HL-60/S4 treated with phorbol 12-myristate 13-acetate at 8.2 ng/mL for 4 days and 3 days (cell line): ENCODE data around the gene HSD17B13.
"Not testable (repeated sequence)": the region's sequence is repeated elsewhere in the genome, so short reads cannot be mapped to it uniquely, and the experiment has no call there.

Source experiments
- in situ Hi-C: fragments of 300-500 bp; cut with MboI; formaldehyde crosslinking; loops from 2 replicates; pipeline ENCODE4 v1.15.0; 2022; ENCODE audit warnings: low sequenced_read_pairs

Gene HSD17B13

DNA sequence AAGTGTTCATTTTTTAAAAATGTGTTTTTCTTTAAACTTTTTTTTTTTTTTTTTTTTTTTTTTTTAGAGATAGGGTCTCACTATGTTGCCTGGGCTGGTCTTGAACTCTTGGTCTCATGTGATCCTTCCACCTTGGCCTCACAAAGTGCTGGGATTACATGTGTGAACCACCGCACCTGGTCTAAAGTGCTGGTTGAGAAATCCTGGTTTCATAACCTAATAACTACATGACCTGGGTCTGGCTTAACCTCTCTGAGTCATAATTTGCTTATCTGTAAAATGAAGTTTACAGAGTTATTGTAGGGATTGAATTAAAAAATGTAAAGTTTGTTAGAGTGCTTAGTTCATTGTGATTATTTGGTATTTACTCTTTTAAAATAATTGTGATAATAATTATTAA lies 5.2 kb downstream of the HSD17B13 start:
- in situ Hi-C loops = no loop called here

DNA sequence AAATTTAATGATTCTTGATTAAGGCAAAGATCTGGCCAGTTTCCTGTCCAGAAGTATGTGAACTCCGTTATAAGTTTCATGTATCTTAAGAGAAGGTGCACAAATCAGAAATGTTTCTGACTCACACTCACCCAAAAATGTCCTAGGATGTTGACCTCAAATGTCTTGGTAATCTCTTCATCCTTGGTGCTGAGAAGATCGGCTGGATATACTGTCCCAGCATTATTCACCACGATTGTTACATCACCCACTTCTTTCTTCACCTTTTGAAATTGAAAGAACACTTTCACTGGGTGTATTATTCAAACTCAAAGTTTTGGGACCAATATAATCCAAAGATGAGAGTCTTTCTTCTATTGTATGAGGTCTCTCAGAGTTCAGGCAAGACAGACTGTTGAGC lies 5.7 kb downstream of the HSD17B13 start:
- in situ Hi-C loops = no loop called here

DNA sequence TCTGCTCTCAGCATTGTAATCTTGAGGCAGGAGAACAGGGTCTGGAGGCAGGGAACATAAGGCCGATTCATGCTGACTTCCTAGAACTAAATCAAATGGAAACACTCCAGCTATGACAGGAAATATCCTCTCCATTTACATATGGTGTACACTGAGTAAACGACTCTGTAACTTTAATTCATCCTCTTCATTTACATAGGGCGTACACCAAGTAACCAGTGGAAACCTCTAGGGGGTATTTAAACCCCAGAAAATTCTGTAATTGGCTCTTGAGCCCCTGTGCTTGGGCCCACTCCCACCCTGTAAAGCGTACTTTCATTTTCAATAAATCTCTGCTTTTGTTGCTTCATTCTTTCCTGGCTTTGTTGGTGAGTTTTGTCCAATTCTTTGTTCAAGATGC lies 7.7 kb downstream of the HSD17B13 start:
- in situ Hi-C loops = not testable (repeated sequence)

DNA sequence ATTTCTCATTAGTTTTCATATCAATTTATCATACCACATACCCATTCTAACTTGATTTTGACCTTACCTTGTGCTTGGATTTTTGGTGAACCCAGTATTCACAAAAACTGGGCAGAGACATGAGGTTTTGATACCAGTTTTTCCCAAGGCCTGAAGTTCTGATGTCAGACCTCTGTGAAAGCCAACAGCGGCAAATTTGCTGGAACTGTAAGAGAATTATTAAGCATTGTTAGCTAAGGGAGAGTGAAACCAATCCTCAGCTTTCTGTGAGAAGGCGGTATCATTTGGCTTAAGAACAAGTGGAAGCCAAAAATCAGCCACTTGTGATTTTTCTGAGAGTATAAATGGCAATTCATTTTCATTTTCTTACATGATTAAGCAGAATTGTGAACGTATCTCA lies 8.9 kb downstream of the HSD17B13 start:
- in situ Hi-C loops = no loop called here

DNA sequence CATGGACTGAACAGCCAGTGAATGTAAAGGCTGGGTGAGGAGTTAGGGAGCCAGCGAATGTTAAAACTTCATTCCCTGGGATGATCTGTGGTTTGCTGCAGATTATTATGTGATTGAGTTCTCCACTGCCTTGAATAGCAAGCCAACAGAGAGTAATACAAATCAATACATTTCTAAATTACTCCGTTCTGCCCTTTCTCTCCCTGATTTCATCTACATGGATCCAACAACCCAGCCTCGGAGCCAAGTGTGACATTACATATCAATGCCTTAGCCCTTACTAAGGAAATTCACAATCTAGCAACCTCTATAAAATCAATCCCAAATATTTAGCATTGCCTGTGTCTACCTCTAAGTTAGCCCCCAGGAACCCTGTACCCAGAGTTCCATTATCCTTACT lies 11.0 kb downstream of the HSD17B13 start:
- in situ Hi-C loops = no loop called here

DNA sequence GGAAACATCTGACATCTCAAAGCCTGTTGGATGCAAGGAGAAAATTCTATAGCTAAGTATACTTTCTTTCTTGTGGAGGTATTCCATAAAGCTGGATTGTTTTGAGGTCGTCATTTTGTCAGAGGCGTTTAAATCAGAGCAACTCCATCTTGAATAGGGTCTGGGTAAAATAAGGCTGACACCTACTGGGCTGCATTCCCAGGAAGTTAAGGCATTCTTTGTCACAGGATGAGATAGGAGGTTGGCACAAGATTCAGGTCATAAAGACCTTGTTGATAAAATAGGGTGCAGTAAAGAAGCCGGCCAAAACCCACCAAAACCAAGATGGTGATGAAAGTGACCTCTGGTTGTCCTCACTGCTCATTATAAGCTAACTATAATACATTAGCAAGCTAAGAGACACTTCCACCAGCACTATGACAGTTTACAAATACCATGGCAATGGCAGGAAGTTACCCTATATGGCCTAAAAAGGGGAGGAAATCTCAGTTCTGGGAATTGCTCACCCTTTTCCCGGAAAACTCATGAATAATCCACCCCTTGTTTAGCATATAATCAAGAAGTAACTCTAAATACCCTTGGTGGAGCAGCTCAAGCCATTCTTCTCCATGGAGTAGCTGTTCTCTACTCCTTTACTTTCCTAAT lies 11.9 kb downstream of the HSD17B13 start:
- in situ Hi-C loops = no loop called here

DNA sequence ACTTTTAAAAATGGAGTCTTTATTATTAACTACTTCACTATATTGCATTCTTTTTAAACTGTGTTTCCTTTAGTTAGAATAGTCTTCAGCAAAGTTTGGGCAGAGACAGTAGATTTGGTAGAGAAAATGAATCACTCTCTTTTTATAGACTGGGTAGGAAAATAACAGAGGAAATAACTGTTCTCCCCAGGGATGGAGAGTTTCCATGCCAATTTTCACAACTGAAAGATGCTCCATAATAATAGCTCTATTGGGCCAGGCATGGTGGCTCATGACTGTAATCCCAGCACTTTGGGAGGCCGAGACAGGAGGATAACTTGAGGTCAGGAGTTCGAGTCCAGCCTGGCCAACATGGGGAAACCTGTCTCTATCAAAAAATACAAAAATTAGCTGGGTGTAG lies 13.1 kb downstream of the HSD17B13 start:
- in situ Hi-C loops = no loop called here

DNA sequence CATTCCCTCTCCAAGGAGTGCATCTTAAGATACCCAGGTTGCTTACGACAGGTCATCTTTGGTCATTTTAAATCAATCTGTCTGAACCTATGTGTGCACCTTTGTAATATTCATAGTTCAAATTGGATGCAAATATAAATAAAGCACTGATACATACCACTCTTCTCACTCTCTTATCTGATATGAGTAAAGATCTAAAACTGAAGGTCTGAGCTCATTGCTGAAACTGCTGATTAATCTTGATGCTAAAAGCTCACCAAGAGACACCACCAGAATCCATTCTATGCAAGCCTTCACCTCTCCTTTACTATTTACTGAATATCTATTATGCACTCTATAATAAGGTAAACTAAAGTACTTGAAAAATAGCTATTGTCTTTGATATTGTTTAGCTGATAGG lies 16.6 kb downstream of the HSD17B13 start:
- in situ Hi-C loops = no loop called here

DNA sequence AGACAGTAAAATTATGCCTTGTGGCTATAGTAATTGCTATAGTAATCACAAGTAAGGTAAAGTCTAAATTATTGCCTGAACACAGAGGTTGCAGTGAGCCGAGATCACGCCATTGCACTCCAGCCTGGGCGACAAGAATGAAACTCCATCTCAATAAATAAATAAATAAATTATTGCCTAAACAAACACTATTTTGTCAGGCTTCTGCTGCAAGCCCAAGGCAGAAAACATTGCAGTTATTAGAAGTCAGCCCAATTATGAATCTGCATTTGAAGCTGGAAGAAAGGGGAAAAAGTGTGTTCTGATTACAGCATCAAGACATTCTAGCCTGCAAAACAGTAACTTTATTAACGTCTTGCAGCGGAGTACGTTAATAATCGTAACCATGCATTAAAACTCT lies 17.1 kb downstream of the HSD17B13 start:
- in situ Hi-C loops = no loop called here

DNA sequence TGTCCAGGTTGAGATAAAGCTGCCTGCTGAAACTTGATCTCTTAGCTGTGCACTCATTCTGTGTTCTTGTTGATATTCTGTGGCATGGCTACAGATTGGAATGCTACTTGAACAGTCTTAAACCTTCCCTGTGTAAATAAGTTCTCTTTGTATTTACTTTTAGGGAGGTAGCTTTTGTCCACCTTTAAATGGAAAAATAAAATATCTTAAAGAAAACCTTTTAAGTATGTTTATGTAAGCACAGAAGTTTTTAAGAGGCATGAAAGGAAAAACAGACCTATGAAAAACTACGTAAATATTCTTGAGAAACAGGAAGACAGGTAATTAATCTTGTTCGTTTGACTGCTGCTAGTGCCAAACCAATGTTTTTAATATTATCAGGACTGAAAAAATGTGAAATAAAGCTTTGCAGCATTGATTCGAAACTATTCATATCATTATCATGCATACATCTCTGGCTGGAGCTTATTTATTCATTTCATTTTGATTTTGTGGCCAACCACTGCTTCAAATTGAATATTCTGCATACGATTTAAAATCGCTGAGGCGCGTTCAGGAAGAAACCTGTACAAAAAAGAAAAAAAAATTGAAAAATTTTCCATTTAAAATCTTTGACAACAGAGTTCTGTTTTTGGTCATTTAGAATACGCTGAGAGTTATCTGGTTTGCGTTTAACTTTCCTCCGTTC lies 17.8 kb downstream of the HSD17B13 start:
- in situ Hi-C loops = no loop called here

DNA sequence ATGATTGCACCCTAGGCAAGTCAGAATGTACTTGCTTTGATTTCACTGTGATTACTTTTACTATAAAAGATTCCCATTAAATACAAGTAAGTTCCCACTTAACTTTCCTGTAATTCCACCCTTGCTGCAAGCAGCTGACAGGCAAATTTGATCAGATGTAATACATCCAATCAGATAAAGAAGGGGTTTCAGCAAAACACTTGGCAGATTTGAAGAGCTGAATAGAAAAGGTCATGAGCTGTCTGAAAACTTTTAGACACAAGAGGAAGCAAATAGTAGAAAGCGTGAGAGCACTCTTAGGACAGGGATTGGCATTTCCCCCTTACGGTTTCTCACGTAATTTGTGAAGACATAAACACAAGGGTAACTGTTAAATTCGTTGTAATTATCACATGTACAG lies 22.8 kb downstream of the HSD17B13 start:
- in situ Hi-C loops = no loop called here

DNA sequence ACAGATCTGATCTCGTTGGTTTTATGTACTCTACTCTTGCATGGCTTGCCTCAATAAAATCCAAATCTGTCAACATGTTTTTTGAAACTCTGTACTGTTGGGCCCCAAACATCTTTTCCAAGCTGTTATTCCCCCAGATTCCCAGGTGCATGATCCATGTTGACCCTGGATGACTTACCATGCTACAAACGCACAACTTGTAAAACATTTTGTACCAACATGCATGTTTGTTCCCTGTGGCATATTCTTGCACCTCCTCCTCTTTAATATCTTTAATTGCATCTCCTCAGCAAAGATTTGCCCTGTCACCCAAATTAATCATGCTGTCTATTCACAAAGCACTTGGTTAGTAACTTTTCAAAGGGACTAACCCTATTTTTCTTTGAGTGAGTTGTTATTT lies 24.3 kb downstream of the HSD17B13 start:
- in situ Hi-C loops = no loop called here

DNA sequence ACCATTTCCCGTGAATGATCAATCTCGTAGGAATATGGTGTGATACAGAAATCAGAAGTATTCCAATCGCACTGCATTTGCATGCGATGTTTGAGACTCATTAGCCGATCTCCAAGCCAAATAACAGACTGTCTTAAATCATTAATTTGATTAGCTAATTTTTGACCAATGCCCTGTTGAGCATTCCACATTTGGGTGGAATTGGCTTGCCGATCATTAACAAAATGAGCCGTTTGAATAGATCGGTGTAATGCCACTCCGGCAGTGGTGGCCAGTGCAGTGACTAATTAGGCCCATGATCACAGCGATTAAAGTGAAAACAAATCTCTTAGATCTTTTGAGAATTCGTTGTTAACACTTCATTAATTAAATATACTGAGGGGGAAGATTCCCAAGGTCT lies 27.8 kb downstream of the HSD17B13 start:
- in situ Hi-C loops = not testable (repeated sequence)

DNA sequence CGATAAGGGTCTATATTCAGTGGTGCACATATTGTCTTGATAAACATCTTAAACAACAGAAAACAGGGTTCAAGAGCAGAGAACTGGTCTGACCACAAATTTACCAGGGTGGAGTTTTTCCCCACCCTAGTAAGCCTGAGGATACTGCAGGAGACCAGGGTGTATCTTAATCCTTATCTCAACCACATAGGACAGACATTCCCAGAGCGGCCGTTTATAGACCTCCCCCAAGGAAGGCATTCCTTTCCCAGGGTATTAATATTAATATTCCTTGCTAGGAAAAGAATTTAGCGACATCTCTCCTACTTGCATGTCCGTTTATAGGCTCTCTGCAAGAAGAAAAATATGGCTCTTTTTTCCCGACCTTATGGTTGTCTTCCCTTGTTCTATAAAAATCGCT lies 28.8 kb downstream of the HSD17B13 start:
- in situ Hi-C loops = not testable (repeated sequence)

DNA sequence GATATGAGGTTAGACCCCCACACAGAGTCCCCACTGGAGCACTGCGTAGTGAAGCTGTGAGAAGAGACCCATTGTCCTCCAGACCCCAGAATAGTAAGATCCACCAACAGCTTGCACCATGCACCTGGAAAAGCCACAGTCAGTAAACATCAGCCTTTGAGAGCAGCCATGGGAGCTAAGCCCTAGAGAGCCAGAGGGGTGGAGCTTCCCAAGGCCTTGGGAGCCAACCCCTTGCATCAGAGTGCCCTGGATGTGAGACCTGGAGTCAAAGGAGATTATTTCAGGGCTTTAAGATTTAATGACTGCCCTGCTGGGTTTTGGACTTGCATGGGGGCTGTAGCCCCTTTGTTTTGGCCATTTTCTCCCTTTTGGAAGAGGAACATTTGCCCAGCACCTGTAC lies 35.7 kb downstream of the HSD17B13 start:
- in situ Hi-C loops = no loop called here

DNA sequence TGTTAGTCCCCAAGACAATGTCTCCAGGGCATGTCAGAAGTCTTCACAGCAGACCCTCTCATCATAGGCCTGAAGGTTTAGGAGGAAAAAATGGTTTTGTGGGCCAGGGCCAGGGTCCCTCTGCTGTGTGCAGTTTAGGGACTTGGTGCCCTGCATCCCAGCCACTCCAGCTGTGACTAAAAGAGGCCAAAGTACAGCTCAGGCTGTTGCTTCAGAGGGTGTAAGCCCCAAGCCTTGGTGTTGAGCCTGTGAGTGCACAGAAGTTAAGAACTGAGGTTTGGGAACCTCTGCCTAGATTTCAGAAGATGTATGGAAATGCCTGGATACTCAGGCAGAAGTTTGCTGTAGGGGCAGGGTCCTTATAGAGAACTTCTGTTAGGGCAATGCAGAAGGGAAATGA lies 38.4 kb downstream of the HSD17B13 start:
- in situ Hi-C loops = not testable (repeated sequence)

DNA sequence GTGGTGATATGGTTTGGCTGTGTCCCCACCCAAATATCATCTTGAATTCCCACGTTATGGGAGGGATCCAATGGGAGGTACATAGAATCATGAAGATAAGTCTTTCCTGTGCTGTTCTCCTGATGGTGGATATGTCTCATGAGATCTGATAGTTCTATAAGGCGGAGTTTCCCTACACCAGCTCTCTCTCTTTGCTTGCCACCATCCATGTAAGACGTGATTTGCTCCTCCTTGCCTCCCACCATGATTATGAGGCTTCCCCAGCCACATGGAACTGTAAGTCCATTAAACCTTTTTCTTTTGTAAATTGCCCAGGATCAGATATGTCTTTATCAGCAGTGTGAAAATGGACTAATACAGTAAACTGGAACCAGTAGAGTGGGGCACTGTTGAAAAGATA lies 39.5 kb downstream of the HSD17B13 start:
- in situ Hi-C loops = no loop called here

DNA sequence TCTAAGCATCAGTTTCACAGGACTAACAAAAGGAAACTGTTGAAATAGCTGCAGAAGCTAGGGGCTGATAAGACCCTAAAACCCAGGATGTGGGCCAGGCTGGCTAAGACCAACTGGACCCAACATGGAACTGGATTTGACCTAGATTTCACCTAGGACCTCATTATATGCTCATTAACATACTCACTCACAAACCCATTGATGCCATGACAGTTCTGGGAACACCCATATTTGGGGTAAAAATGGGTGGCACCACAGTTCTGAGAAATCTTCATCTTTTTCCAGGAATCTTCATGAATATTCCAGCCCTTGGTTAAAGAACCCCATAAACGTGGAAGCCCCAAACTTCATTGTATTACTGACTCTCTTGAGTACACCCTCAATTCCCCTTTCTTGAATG lies 41.1 kb downstream of the HSD17B13 start:
- in situ Hi-C loops = no loop called here

DNA sequence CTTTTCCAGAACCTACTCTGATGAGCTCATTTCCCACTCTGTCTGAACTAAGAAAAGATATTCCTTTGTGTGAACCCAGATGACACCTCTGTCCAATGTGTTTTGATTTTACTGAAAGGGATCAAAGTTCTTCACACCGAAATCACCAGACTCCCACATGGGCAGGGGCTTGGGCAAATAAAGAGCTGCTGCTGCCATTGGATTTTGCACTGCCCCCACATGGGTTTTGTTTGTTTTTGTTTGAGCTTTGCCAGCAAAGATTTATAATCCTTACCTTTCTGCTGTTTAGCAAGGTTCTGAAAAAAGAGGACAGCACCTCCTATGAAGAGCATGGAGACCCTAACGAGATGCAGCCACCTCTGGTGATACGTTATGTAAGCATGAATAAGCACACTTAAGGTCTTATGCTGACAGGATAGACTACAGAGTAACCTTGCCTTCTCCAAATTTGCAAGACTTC lies 44.3 kb downstream of the HSD17B13 start:
- in situ Hi-C loops = no loop called here

DNA sequence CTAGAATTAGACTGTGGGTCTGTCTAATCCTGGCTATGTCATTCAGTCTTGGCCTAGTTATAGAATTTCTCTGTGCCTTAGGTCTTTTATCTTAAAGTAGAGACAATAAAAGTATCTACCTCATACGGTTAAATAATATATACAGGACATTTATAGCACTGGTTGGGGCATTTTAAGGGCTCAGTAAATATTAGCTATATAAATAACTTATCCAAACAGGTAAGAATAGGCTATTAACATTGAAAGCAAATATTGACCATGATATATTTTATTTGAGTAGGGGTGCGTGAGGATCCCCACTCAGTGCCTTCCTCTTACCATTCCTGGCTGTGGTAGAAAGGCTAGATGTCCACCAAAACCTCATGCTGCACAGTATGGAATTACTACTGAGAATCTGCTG lies 47.4 kb downstream of the HSD17B13 start:
- in situ Hi-C loops = no loop called here

DNA sequence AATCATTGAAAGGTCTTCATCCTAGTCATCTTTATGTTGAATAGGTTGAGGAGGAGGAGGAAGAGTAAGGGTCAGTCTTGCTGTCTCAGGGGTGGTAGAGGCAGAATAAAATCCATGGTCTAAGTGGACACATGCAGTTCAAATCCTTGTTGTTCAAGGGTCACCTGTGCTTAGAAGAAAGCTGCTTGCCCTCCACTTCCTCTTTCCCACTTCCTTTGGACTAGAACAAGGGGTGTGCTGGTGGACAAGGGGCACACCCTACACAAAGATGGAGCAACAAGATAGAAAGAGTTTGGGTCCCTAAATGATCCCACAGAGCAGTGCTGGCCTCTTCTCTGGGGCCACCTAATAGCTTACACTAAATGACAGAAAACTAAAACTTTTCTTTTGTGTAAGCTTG lies 47.9 kb downstream of the HSD17B13 start:
- in situ Hi-C loops = loop anchor here (25.0 kb wide), 1 partner anchor 187 kb away; no protein-coding TSS in a partner anchor

DNA sequence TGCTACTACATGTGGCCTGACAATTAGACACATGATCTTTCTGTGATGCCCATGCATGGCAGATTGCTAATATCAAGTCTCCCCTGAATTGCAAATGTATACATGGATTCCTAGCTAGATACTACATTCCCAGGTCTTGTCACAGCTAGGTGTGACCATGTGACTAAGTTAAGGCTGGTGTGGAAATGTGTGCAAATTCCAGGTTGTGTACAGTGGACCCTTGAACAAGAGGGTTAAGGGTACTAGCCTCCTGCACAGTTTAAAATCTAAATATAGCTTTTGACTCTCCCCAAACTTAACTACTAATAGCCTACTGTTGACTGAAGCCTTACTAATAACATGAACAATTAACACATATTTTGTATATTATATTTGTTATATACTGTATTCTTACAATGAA lies 48.4 kb downstream of the HSD17B13 start:
- in situ Hi-C loops = loop anchor here (25.0 kb wide), 1 partner anchor 188 kb away; no protein-coding TSS in a partner anchor

DNA sequence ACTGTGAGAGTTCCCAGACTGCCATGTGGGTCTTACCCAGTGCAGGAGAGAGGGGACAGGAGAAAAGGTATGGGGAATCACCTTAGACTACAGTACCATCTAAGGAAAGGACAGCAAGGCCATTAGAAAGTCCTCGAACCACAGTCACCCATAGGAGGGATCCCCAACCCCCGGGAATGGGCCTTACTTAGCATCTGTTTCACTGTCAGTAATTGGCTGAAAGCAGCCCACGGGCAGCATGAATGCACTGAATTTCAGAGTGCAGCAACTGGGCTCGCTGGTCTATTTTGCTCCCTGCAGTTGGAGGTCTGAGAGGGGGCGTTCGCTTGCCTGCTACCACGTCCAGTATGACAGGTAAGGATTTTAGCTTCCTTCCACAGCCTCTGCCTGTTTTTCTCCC lies 51.9 kb downstream of the HSD17B13 start:
- in situ Hi-C loops = loop anchor here (25.0 kb wide), 1 partner anchor 191 kb away; no protein-coding TSS in a partner anchor
